Activated T-cell treated with anti-CD3 and anti-CD28 coated beads, Interleukin-2, amount 50 U/mL, for 1 hour (primary cell): ENCODE data around the gene LINGO4.
"Not testable (repeated sequence)": the region's sequence is repeated elsewhere in the genome, so short reads cannot be mapped to it uniquely, and the experiment has no call there.

ENCODE experiments used
- DNase-seq: peaks from one replicate; pipeline ENCODE4 v3.0.0-alpha.2; 2020

LINGO4 gene

DNA sequence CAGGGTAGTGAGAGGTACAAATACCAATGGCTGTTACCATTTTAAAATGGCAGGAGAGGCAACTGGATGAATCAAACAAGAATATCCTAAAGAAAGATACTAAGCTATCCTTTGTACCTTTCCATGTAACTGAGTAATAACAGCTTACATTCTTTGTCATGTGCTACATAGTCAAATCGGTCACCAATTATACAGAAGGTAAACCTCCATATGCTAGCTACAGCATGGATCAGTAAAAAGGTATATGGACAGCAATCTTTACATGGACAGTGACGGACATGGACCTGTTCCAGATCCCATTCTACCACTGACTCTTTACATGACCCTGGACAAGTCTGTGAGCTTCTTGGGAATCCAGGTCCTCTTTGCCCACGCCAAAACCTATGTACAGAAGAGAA, 28.6 kb downstream of the LINGO4 start:
- no peak for DNase-seq

GRCh38 chr1:151775894-151776664, 29.1 kb downstream of the LINGO4 start:
- DNase-seq = no peak

- no peak for DNase-seq
Observed at GRCh38 chr1:151774256-151774922, 30.8 kb downstream of the LINGO4 start.

DNA sequence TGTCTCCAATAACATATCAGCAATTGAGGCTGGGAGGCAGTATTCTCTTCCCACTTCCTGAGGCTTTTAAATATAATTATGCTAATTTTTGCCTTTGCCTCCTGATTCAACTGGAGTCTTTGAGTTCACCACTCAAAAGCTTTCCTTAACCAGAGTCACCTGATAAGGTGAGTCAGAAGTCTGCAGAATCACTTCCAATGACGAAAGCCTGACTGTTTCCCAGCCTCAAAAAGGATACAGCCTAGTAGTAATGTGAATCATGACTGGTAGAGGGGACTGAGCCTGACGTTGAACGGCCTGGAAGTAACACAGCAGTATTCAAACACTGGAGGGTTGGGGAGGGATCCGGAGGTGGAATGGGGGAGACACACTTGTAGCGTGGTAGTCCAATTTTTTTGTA, 31.5 kb downstream of the LINGO4 start:
- no peak for DNase-seq

DNA sequence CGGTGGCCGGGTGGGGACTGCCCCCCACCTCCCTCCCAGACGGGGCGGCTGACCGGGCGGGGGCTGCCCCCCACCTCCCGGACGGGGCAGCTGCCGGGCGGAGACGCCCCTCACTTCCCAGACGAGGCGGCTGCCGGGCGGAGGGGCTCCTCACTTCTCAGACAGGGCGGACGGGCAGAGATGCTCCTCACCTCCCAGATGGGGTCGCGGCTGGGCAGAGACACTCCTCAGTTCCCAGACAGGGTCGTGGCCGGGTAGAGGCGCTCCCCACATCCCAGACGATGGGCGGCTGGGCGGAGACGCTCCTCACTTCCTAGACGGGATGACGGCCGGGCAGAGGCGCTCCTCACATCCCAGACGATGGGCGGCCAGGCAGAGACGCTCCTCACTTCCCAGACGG, 35.9 kb downstream of the LINGO4 start:
- DNase-seq = not testable (repeated sequence)

GRCh38 chr1:151768351-151769066, 36.7 kb downstream of the LINGO4 start:
- not testable (repeated sequence) for DNase-seq

DNA sequence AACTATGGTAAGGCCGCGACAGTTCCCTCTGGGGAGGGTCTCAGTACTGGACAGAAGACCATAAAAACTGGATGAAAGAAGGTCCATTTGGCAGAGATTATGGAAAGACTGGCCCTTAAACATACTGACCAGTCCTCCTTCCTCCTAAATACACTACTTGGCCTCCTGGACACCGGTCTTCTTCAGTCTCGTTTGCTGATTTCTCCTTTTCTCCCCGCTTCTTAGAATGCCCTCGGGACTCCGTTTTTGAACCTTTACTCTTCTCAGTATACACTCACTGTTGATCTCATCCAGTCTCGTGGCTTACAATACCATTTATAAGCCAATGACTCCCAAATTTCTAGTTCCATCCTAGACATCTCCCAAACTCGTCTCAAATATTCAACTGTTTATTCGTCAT, 41.2 kb downstream of the LINGO4 start:
- no peak for DNase-seq

- DNase-seq = peak; percentile 88
Observed at GRCh38 chr1:151762941-151763921, 42.0 kb downstream of the LINGO4 start, which contains the start of gene MRPL9. Gene MRPL9, minus strand, starts transcription at chr1:151763496. Its CDS starts 17 bp downstream, at chr1:151763479.

DNA sequence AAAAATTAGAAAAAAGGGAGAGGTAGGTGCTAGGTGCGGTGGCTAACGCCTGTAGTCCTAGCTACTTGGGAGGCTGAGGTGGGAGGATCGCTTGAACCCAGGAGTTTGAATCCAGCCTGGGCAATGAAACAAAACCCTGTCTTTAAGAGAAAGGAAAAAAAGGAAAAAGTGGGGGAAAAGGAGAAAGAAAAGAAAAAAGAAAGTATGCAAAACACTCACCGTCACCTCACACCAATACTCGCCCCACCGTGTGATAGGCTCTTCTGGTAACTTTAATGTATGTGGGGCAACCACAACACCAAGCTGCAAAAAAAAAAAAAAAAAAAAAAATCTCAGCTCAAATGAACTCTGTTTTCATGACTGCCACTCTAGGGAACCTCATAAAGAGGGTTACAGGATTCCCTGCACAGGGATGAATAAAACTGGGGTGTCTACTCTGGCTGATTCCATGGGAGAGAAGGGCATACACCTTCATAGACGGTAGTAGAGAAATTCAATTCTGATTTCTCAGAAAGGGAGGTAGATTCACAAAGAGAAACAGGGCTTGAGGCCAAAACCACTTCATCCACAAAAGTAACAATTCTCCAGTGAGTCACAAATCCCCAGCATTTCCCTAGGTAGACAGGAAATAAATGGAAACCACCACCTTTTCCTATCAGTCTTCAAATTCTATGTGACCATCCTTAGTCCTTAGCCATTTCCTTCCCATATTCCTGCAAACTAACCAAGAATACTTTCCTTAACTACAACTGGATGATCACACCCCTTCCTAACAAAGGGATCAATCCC, 44.4 kb downstream of the LINGO4 start:
- DNase-seq = no peak

GRCh38 chr1:151759241-151759640, 46.0 kb downstream of the LINGO4 start:
- DNase-seq = no peak

GRCh38 chr1:151756291-151756690, 48.9 kb downstream of the LINGO4 start:
- no peak for DNase-seq
